ENCODE measurements around the gene CCNY. TPM values are rescaled to one million over a fixed set of nuclear protein-coding genes. Genes with fewer than 3 reads are reported as not detected.

The CCNY gene
- total RNA-seq, 1 donor from 2014 or later: 37.5 TPM

DNA sequence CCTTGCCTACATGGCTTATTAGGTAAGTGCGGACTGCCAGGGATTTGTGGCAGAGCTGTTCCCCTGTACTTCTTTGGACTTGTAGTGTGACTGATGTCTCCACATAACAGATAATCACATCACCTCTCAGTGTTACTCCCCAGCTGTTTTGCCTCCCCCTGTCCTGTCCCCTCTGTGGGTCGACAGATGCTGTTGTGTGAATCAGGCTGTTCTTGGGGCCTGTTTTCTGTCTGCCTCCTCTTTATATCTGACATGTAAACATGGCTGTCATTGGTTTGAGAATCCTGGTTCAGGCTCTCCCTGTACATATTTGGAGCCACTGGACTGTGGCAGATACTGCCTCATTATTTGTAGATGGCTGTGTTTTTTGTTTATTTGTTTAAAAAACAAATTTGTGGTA, 22.7 kb downstream of the CCNY start:
- Histone ChIP-seq H3K4me3 (no peak overlapping the region), H3K27me3 (no peaks in the 10 kb centered on the region), H3K9me3 (no peaks in the 10 kb centered on the region), H3K4me1 (peaks cover 4 to 6% of the 10 kb centered on the region in 2 donors), H3K36me3 (no peaks in the 10 kb centered on the region), H3K27ac (no peak overlapping the region)
- intact Hi-C loops (cut with DNase I): no loop called here
- DNase-seq (ENCODE audit: low spot score in 2 of 2): no peak
- TF ChIP-seq, protein P1, sequence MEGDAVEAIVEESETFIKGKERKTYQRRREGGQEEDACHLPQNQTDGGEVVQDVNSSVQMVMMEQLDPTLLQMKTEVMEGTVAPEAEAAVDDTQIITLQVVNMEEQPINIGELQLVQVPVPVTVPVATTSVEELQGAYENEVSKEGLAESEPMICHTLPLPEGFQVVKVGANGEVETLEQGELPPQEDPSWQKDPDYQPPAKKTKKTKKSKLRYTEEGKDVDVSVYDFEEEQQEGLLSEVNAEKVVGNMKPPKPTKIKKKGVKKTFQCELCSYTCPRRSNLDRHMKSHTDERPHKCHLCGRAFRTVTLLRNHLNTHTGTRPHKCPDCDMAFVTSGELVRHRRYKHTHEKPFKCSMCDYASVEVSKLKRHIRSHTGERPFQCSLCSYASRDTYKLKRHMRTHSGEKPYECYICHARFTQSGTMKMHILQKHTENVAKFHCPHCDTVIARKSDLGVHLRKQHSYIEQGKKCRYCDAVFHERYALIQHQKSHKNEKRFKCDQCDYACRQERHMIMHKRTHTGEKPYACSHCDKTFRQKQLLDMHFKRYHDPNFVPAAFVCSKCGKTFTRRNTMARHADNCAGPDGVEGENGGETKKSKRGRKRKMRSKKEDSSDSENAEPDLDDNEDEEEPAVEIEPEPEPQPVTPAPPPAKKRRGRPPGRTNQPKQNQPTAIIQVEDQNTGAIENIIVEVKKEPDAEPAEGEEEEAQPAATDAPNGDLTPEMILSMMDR (IDR thresholded peaks at IDR 0.05): no peak

DNA sequence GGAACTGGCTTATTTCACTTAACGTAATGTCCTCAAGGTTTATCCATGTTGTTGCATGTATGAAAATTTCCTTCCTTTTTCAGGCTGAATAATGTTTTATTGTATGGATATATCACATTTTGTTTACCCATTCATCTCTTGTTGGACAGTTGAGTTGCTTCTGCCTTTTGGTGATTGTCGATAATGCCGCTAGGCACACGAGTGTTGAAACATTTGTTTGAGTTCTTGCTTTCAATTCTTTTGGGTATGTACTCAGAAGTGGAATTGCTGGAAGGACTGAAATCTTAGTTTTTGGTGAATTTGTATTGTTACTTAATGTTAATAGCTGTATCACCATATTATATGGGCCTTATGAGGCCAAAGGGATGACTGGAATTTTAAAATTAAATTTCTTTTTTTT, 23.6 kb downstream of the CCNY start:
- no peaks in the 10 kb centered on the region for H3K27me3 ChIP-seq

DNA sequence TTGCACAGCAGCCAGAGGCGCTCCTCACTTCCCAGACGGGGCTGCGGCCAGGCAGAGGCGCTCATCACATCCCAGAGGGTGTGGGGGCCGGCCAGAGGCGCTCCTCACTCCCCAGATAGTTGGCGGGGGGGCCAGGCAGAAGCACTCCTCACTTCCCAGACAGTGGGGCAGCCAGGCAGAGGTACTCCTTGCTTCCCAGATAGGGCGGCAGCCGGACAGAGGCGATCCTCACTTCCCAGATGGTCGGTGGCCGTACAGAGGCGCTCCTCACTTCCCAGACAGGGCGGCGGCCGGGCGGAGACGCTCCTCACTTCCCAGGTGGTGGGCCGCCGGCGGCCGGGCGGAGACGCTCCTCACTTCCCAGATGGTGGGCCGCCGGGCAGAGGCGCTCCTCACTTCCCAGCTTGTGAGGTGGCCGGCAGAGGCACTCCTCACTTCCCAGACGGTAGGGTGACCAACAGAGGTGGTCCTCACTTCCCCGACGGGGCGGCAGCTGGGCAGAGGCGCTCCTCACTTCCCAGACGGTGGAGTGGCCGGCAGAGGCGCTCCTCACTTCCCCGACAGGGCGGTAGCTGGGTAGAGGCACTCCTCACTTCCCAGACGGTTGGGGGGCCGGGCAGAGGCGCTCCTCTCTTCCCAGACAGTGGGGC, 26.5 kb downstream of the CCNY start:
- Histone ChIP-seq H3K4me3 (no peak overlapping the region), H3K27me3 (no peaks in the 10 kb centered on the region), H3K36me3 (no peaks in the 10 kb centered on the region), H3K27ac (no peak overlapping the region), H3K9me3 (no peaks in the 10 kb centered on the region), H3K4me1 (peaks cover 0 to 3% of the 10 kb centered on the region in 2 donors)
- intact Hi-C loops (cut with DNase I): no loop called here
- TF ChIP-seq, protein P1 (IDR thresholded peaks at IDR 0.05): no peak
- no peak for DNase-seq (ENCODE audit: low spot score in 2 of 2)

More for the DNA sequence above, 23.6 kb downstream of the CCNY start:
- intact Hi-C loops (cut with DNase I): no loop called here
- no peak overlapping the region for H3K27ac ChIP-seq
- H3K4me3 ChIP-seq: no peak overlapping the region
- H3K36me3 ChIP-seq: no peaks in the 10 kb centered on the region
- peaks cover 4 to 6% of the 10 kb centered on the region in 2 donors for H3K4me1 ChIP-seq
- no peaks in the 10 kb centered on the region for H3K9me3 ChIP-seq
- no peak for DNase-seq (ENCODE audit: low spot score in 2 of 2)
- TF ChIP-seq, protein P1 (IDR thresholded peaks at IDR 0.05): no peak

DNA sequence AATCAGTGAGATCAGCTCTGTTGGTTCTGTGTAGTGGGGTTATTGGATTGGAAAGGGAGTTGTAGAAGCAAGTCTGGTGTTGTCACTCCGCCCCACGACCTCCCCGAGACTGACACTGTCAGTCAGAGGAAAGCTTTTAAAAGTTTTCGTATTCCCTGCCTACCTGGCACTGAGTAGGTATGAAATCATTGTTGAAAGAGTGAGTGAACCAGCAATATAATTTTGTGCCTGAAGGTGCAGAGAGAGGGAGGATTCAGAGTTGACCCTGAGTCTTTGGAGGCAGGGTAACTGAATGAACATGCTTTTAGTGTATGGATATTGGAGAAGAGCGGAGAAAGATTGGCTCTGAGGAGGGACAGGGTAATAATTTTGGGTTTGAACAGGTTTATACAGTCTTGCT, 27.3 kb downstream of the CCNY start:
- Histone ChIP-seq H3K36me3 (no peaks in the 10 kb centered on the region), H3K4me3 (no peak overlapping the region), H3K4me1 (peaks cover under 1 to 8% of the 10 kb centered on the region in 2 donors), H3K27me3 (no peaks in the 10 kb centered on the region), H3K27ac (no peak overlapping the region), H3K9me3 (no peaks in the 10 kb centered on the region)
- TF ChIP-seq, protein P1 (IDR thresholded peaks at IDR 0.05): no peak
- intact Hi-C loops (cut with DNase I): no loop called here
- no peak for DNase-seq (ENCODE audit: low spot score in 2 of 2)

DNA sequence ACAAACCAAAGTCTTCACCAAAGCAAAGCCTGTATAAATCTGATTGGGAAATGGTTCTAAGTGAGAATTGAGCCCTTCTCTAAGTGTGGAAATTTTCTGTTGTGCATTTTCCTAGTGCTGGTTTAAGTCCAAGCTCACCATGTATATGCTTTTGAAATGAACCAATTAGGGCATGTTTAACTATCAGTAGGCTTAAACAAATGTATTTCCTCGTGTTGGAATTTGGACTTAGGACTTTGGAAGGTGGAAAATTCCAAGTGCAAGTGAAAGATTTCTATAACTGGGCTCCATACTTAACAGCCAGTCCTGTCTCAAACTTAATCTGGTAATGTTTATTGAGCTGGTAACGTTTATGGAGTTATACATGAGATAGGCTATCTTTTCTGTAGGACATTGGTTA, 28.5 kb downstream of the CCNY start:
- H3K4me1 ChIP-seq: peaks cover 7 to 16% of the 10 kb centered on the region in 2 donors

More for the DNA sequence above, 28.5 kb downstream of the CCNY start:
- no peak overlapping the region for H3K27ac ChIP-seq
- intact Hi-C loops (cut with DNase I): no loop called here
- TF ChIP-seq, protein P1 (IDR thresholded peaks at IDR 0.05): no peak
- no peaks in the 10 kb centered on the region for H3K27me3 ChIP-seq
- H3K36me3 ChIP-seq: no peaks in the 10 kb centered on the region
- H3K9me3 ChIP-seq: no peaks in the 10 kb centered on the region
- H3K4me3 ChIP-seq: no peak overlapping the region
- DNase-seq (ENCODE audit: low spot score in 2 of 2): no peak

All from ascending aorta (tissue), 2 donors.